ENCODE results near the gene DAPK3. TPM values are rescaled to one million over a fixed set of nuclear protein-coding genes. Genes with fewer than 3 reads are reported as not detected.
"Not testable (repeated sequence)": the region's sequence is repeated elsewhere in the genome, so short reads cannot be mapped to it uniquely, and the experiment has no call there.

Gene DAPK3
- total RNA-seq, 1 experiment from 2014 or later = 58.6 TPM

GRCh38 chr19:3968556-3969434 is 2.1 kb downstream of the DAPK3 start:
- H3K4me3 ChIP-seq (ENCODE audit: low read depth, low read length) = no peak overlapping the region
- H3K27ac Mint-ChIP-seq (ENCODE audit: unreplicated experiment) = peak overlapping the region; percentile 79
- peak overlapping the region; percentile 78 for H3K4me3 Mint-ChIP-seq (ENCODE audit: unreplicated experiment)
- DNase-seq = peak; percentile 93 to 95
- CTCF ChIA-PET = interaction anchor here (0.6 to 1.8 kb wide), 4 partner anchors 11 to 1382 kb away, joined by 4 to 16 read pairs (median 5); partner anchors contain the start of gene EEF2
- peaks cover 28% of the 10 kb centered on the region for H3K4me1 ChIP-seq
- no peaks in the 10 kb centered on the region for H3K27me3 ChIP-seq (replicated peaks; ENCODE audit: control insufficient read depth, insufficient read depth, low read length)
- no peaks in the 10 kb centered on the region for H3K9me3 ChIP-seq
- POLR2A ChIA-PET = interaction anchor here (0.5 to 3.6 kb wide), 11 partner anchors 10 to 395 kb away, joined by 3 to 67 read pairs (median 4); partner anchors contain the start of genes APBA3, EEF2 and MRPL54
- no peaks in the 10 kb centered on the region for H3K27me3 Mint-ChIP-seq (ENCODE audit: insufficient read depth, unreplicated experiment)
- H3K9me3 Mint-ChIP-seq (ENCODE audit: unreplicated experiment) = no peaks in the 10 kb centered on the region
- TSS peak; percentile 95 for BruUV-seq (replicated peaks)
- TF ChIP-seq CTCF (IDR thresholded peaks at IDR 0.05; ENCODE audit: insufficient read depth in 1 of 2, low read depth in 1 of 2, low read length in 1 of 2, severe bottlenecking in 1 of 2, unreplicated experiment in 1 of 2) = no peak
- peaks cover 1% of the 10 kb centered on the region; the same call in 1 of the 2 replicates for H3K36me3 ChIP-seq (ENCODE audit: control insufficient read depth, insufficient read depth, low read length)
- H3K36me3 Mint-ChIP-seq (ENCODE audit: insufficient read depth, unreplicated experiment) = peaks cover 76% of the 10 kb centered on the region
- intact Hi-C loops (cut with micrococcal nuclease; ENCODE audit: unreplicated experiment) = no loop called here
- H3K4me1 Mint-ChIP-seq (ENCODE audit: low read depth, unreplicated experiment) = peaks cover 22% of the 10 kb centered on the region

GRCh38 chr19:3967983-3968382 is 2.9 kb downstream of the DAPK3 start:
- H3K4me3 Mint-ChIP-seq (ENCODE audit: unreplicated experiment) = not testable (repeated sequence)
- POLR2A ChIA-PET = interaction anchor here (0.5 to 3.6 kb wide), 7 partner anchors 12 to 394 kb away, joined by 3 to 67 read pairs (median 4); partner anchors contain the start of genes APBA3, EEF2 and MRPL54

GRCh38 chr19:3966051-3967017 is 4.6 kb downstream of the DAPK3 start:
- no peaks in the 10 kb centered on the region for H3K27me3 ChIP-seq (replicated peaks; ENCODE audit: control insufficient read depth, insufficient read depth, low read length)
- H3K4me3 Mint-ChIP-seq (ENCODE audit: unreplicated experiment) = no peak overlapping the region
- no peak for TF ChIP-seq CTCF (IDR thresholded peaks at IDR 0.05; ENCODE audit: insufficient read depth in 1 of 2, low read depth in 1 of 2, low read length in 1 of 2, severe bottlenecking in 1 of 2, unreplicated experiment in 1 of 2)
- BruUV-seq (replicated peaks) = no TSS peak
- H3K9me3 ChIP-seq = no peaks in the 10 kb centered on the region
- peaks cover 99% of the 10 kb centered on the region for H3K36me3 Mint-ChIP-seq (ENCODE audit: insufficient read depth, unreplicated experiment)
- peaks cover 28% of the 10 kb centered on the region for H3K4me1 ChIP-seq
- CTCF ChIA-PET = no interaction called here
- peak overlapping the region; percentile 74 for H3K27ac Mint-ChIP-seq (ENCODE audit: unreplicated experiment)
- H3K9me3 Mint-ChIP-seq (ENCODE audit: unreplicated experiment) = no peaks in the 10 kb centered on the region
- POLR2A ChIA-PET = no interaction called here
- no peak for DNase-seq
- no peak overlapping the region for H3K4me3 ChIP-seq (ENCODE audit: low read depth, low read length)
- intact Hi-C loops (cut with micrococcal nuclease; ENCODE audit: unreplicated experiment) = no loop called here
- H3K4me1 Mint-ChIP-seq (ENCODE audit: low read depth, unreplicated experiment) = peaks cover 22% of the 10 kb centered on the region
- peaks cover 1% of the 10 kb centered on the region; the same call in 1 of the 2 replicates for H3K36me3 ChIP-seq (ENCODE audit: control insufficient read depth, insufficient read depth, low read length)
- H3K27me3 Mint-ChIP-seq (ENCODE audit: insufficient read depth, unreplicated experiment) = no peaks in the 10 kb centered on the region

More at GRCh38 chr19:3967983-3968382, 2.9 kb downstream of the DAPK3 start:
- H3K9me3 Mint-ChIP-seq (ENCODE audit: unreplicated experiment); DNase-seq; BruUV-seq (replicated peaks); H3K27me3 Mint-ChIP-seq (ENCODE audit: insufficient read depth, unreplicated experiment); H3K27me3 ChIP-seq (replicated peaks; ENCODE audit: control insufficient read depth, insufficient read depth, low read length); intact Hi-C loops (cut with micrococcal nuclease; ENCODE audit: unreplicated experiment); H3K36me3 ChIP-seq (ENCODE audit: control insufficient read depth, insufficient read depth, low read length); H3K9me3 ChIP-seq; H3K4me3 ChIP-seq (ENCODE audit: low read depth, low read length): not testable (repeated sequence)
- peaks cover 28% of the 10 kb centered on the region for H3K4me1 ChIP-seq
- H3K27ac Mint-ChIP-seq (ENCODE audit: unreplicated experiment) = peak overlapping the region; percentile 79
- peaks cover 84% of the 10 kb centered on the region for H3K36me3 Mint-ChIP-seq (ENCODE audit: insufficient read depth, unreplicated experiment)
- peaks cover 22% of the 10 kb centered on the region for H3K4me1 Mint-ChIP-seq (ENCODE audit: low read depth, unreplicated experiment)
- CTCF ChIA-PET = interaction anchor here (0.6 to 1.8 kb wide), 2 partner anchors 11 to 20 kb away, joined by 6 to 16 read pairs; no protein-coding TSS in a partner anchor

Measured in Caco-2 (cell line).